HG03354 (cell line): ENCODE results near the gene CFAP410.
"Not testable (repeated sequence)": the region's sequence is repeated elsewhere in the genome, so short reads cannot be mapped to it uniquely, and the experiment has no call there.

ENCODE experiments used
- ATAC-seq: cut with Tn5 transposase; IDR thresholded peaks from one replicate; pipeline ENCODE4 v1.9.1; 2021; ENCODE audit warnings: mild to moderate bottlenecking; ENCODE audit not compliant: unreplicated experiment, poor library complexity, severe bottlenecking

Gene CFAP410

DNA sequence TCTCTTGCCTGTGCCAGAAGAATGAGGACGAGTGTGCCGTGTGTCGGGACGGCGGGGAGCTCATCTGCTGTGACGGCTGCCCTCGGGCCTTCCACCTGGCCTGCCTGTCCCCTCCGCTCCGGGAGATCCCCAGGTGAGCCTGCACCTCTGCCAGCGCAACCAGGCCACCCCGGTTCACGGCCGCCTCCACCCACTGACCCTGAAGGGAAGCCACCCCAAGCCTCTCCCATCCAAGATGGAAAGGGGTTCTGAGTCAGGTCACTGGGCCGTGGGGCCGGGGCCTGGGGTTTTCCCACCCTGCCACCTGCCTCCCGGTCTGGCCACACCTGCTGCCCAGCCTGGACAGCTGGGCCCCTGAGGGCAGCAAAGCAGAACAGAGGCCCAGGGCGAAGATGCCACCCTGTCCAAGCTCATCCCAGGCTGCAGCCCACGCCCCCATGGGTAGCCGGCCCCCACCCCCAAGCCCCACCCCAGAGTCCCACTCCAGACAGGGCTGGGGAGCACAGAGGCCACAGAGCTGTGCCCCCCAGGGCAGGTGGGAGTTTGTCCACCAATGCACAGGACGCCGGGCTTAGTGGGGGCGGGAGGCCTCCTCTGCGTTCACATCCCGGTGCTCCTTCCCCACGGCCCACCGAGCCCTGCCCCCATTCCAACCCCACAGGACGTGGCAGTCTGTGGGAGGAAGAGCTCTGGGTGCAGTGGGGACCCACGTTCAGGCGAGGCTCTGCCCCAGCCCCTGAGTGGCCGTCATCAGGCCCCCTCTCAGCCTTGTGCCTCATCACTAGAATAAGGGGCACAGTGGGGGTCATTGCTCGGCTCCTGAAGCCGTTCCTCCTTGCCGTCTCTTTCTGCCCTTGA is 47.9 kb downstream of the CFAP410 start:
- ATAC-seq, result no peak

DNA sequence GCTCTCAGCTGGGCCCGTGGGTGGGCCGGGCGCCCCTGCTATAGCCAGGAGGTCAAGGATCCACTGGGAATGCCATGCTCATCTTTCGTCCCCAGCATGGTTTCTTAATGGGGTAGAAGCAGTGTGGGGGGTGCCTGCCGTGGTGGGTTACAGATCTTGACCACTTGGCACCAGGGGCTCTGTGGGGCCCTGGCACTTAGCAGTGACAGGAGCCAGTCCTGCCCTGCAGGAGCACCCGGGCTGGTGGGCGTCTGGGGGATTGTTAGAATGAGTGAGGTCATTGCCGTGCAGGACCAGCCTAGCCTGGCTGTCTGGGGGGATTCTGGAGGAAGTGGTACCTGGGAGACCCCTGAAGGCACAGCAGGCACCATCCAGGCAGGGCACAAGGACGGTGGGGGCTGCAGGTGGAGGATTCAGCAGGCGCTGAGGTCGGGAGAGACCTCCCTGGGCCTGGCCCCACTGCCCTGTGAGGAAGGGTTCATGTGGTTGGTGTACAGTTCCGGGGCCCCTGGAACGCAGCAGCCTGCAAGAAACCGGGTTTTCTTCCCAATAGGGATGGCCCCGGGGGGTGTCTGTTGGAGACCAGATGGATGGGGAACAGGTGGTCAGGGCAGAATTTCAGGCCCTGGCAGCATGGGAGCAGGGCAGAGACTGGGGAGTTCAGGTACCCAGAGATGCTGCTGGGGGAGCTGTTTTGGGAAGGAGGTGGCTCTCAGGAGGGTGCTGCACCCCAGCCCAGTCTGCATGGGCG is 48.7 kb downstream of the CFAP410 start:
- no peak for ATAC-seq

DNA sequence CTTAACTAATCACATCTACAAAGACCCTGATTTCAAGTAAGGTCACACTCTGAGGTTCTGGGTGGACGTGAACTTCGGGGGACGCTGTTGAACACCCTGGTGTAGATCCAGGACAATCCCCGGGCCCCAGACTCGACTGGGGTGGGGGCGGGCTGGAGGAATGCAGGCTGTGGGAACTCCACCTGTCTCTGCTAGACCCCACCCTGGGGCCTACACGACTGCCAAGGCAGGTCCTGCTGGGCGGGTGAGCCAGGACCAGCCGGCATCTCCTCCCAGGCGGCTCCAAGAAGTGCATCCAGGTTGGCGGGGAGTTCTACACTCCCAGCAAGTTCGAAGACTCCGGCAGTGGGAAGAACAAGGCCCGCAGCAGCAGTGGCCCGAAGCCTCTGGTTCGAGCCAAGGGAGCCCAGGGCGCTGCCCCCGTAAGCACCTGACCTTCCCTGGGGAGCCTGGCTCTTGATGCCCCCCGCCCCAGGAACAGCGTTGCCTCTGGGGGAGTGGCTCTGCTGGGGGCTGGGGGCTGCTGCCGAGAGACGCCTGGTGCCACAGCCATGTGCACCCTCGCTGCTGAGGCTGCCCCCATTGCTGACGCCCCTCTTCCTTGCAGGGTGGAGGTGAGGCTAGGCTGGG is 49.7 kb downstream of the CFAP410 start:
- ATAC-seq, result no peak

DNA sequence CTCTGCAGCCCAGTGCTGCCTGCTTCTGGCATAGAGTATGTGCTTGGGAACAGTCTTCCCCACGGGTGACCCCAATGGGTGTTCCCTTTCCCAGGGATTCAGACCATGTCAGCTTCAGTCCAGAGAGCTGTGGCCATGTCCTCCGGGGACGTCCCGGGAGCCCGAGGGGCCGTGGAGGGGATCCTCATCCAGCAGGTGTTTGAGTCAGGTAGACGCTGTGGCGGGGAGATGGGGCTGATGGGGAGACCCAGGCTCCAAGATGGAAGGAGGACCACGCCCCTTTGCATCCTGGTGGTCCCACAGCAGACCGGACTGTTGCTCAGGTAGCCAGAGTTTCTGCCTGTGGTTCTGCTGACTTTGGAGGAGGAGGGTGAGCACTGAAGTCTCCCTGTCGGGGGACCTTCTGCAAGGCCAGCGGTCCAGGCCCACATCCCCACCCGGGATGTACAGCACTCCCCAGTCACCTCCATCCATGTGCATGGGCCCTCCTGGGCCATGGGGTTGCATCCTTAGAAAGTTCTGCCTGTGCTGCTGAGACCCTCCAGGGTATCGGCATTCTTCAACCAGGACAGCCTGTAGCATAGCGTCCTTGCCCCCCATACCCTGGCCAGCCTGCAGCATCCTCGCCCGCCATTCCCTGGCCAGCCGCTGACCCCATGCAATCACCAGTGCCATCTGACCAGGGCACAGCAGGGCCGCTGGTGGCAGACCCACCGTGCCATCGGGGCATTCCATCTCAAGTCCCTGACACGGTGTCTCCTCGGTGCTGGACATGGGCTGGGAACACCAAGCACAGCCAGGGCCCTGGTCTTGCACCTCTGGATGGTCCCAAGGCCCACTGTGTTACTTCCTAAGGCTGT is 50.7 kb downstream of the CFAP410 start:
- no peak for ATAC-seq

DNA sequence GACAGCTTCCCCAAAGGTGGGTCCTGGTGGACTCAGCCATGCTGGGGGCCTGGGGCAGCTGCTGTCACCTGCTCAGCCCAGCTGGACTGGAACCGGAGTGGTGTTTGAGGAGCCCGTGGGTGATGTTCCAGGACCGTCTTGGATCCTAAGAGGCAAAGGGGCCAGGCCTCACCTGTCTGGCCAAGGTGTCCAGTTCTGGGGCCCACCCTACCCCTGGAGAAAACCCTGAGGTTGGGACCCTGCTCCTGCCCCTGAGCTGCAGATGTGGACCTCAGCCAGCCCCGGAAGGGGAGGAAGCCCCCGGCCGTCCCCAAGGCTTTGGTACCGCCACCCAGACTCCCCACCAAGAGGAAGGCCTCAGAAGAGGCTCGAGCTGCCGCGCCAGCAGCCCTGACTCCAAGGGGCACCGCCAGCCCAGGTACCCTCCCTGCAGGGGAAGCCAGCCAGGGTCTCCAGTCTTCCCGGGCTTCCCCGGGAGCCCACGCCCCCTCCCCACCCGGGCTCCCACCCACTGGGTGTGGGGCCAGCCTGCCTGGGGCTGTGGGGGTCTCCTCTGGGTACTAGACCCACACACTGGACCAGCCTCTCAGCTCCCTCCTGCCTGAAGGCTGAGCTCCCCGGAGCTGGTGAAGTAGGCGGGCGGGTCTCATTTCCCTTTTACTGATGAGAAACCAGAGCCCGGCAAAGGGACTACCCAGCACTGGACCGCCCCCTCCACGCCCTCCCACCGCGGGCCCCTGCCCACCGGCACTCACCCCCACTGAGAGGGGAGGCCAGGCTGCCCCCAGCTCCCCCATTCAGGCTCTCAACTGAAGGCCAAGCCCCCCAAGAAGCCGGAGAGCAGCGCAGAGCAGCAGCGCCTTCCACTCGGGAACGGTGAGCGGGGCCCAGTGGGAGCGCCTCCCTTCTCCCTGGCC is 52.2 kb downstream of the CFAP410 start:
- ATAC-seq, result no peak

DNA sequence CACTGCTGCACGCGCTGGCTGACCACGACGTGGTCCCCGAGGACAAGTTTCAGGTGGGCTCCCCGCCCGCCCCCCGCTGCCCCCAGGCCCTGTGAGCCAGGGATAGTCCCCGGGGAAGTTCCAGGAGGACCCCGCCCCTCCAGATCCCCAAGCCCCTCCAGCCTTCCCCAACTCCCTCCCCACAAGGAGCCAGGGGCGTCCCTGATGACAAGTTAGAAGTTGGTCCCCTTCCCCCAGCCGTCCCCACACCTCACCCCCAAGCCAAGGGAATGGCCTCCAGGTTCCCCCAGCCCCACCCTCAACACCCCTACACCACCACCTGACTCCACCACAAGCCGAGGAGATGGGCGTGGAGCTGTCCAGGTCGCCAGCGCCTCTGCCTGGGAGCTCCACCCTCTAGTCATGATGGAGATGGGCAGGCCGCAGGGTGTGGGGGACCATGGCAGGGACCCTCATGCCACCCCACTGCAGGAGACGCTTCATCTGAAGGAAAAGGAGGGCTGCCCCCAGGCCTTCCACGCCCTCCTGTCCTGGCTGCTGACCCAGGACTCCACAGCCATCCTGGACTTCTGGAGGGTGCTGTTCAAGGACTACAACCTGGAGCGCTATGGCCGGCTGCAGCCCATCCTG is 53.0 kb downstream of the CFAP410 start:
- no peak for ATAC-seq

DNA sequence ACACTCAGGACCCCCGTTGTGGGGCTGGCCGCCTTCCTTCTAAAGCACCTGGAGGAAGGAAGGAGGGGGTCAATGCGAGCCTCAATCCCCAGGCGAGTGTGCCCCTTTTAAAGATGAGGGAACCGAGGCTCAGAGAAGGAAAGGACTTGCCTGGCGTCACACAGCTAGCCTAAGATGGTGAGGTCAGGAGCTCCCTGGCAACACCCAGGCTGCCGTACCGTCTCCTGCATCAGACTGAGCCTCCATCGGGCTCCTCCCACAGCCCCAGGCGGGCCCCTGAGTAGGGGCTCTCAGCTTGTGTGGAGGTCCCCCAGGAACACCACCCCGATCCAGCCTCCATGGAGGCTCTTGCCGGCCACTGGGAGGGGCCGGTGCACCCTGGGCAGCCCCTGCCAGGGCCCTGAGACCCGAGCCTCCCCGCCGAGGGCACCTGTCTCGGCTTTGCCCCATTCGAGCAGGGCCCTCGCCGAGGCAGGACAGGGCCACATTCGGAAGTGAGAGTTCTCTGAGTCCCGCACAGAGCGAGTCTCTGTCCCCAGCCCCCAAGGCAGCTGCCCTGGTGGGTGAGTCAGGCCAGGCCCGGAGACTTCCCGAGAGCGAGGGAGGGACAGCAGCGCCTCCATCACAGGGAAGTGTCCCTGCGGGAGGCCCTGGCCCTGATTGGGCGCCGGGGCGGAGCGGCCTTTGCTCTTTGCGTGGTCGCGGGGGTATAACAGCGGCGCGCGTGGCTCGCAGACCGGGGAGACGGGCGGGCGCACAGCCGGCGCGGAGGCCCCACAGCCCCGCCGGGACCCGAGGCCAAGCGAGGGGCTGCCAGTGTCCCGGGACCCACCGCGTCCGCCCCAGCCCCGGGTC is 53.8 kb downstream of the CFAP410 start, which contains the start of gene AIRE:
Gene AIRE, plus strand, starts transcription at position 739 of the 855 bp plus-strand sequence. CDS start 131 bp downstream, outside the sequence.
- ATAC-seq, result no peak

DNA sequence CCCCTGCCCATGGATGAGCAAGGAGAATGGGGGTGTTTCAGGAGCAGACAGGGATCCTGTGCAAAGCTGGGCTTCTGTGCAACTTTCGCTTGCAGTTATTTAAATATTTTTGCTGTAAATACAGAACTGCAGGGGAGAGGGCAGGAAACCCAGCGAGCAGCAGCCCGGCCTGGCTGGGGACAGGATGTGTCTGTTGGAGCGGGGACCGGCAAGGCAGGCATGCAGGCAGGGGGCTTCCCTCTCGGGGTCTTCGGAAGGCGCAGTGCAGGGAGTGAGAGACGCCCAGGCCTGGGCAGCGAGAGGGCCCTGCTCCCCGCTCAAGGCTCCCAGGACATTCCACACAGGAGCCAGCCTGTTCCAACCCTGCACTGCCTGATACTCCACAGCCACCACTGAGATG is 55.2 kb downstream of the CFAP410 start:
- ATAC-seq, result no peak

DNA sequence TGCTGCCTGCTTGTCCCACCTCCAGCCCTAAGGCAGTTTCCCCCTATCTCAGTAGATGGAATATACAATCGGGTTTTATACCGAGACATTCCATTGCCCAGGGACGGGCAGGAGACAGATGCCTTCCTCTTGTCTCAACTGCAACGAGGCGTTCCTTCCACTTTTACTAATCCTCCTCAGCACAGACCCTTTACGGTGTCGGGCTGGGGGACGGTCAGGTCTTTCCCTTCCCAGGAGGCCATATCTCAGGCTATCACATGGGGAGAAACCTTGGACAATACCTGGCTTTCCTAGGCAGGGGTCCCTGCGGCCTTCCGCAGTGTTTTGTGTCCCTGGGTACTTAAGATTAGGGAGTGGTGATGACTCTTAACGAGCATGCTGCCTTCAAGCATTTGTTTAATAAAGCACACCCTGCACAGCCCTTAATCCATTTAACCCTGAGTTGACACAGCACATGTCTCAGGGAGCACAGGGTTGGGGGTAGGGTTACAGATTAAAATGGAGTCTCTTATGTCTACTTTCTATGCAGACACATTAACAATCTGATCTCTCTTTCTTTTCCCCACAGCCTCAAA is 55.9 kb downstream of the CFAP410 start:
- not testable (repeated sequence) for ATAC-seq

DNA sequence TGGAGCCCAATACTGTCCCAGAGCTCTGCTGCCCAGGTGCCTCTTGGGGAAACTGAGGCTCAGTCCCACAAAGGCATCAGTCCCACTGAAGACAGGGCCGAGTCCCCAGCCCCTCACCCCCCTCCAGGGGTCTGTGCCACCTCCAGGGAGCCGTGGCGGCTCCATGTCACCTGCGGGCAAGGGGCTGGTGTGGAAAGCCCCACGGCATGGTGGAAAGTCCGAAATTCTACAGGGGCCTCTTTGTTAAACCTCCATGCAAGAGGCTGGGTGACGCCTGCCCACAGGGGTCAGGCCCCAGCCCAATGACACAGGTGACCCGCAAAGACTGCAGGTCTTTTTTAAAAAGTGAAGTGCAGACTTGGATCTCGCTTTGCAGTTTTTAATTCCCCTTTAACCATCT is 56.8 kb downstream of the CFAP410 start:
- ATAC-seq, result no peak

DNA sequence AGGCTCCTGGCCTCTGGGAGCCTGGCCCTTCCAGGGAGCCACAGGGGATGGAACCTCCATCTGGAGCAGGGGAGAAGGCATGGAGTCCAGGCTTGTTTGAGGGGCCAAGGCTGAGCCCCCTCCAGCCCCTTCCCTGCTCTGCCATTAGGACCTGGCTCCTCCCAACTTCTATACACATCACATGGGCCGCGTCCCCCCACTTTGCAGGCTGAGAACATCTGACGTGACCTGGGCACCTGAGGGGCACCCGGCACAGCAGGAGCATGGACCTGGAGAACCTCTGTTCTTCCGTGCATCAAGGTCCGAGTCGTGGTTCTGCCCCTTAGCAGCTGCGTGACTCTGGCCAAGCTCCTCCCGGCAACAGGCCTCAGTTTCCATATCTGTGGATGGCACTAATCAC is 57.4 kb downstream of the CFAP410 start:
- no peak for ATAC-seq

DNA sequence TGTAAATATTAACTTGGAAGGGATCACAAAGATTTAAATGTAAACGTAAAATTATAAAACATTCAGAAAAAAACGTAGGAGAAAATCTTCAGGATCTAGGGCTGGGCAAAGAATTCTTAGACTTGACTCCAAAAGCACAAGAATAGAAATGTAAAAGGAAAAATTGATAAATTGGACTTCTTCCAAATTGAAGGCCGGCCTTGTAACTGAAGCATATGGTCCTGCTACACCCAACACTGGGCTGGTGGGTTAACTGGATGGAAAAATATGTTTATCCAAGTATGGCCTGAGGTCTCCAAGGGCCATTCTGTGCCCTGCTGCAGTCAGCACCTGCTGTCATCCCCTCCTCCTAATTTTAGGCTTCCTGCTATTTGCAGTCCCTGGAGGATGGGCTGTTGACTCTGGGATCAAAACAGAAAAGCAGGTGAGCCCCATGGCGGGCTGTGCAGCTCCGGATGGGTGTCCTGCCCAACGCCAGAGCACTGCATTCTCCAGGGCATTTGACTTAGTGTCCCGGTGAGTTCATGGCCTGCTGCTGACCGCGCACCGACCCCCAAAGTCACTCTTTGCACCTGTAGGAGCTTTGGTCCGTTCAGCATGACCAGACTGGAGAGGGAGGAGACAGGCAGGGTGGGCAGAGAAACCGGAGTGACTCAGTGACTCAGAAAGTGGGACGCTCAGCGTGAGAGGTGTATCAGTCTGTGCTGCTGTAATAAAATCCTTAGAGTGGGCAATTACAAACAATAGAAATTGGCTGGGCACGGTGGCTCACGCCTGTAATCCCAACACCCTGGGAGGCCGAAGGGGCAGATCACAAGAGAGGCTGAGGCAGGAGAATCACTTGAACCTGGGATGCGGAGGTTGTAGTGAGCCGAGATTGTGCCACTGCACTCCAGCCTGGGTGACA is 59.6 kb downstream of the CFAP410 start:
- no peak for ATAC-seq
